Stimulated activated effector memory CD8-positive, alpha-beta T cell treated with anti-CD3 and anti-CD28 coated beads, Interleukin-12 subunit alpha, Interleukin-12 subunit beta, amount 100 ng/mL, for 72 hours (primary cell): ENCODE measurements around the gene PCDH19.

Source experiments
- ATAC-seq: fragments of 150-1000 bp; cut with Tn5 transposase; 2 replicates; pipeline ENCODE4 v1.10.0; 2021
- DNase-seq, 2 donors: peaks; one replicate each; pipeline ENCODE4 v3.0.0; 2021 to 2022; ENCODE audit warnings: low spot score in 2 of 2
- H3K27ac Mint-ChIP-seq: one replicate; pipeline ENCODE4 v1.8.0; 2022; ENCODE audit warnings: mild to moderate bottlenecking, mixed read lengths
- H3K36me3 Mint-ChIP-seq: one replicate; pipeline ENCODE4 v1.8.0; 2022; ENCODE audit warnings: mild to moderate bottlenecking, mixed read lengths
- H3K4me1 Mint-ChIP-seq: one replicate; pipeline ENCODE4 v1.8.0; 2022; ENCODE audit warnings: mixed read lengths
- H3K4me3 Mint-ChIP-seq: one replicate; pipeline ENCODE4 v1.8.0; 2022; ENCODE audit warnings: mild to moderate bottlenecking, mixed read lengths
- H3K9me3 Mint-ChIP-seq: one replicate; pipeline ENCODE4 v1.8.0; 2022; ENCODE audit warnings: mixed read lengths

PCDH19 gene

GRCh38 chrX:100274916-100275315 is 135.2 kb downstream of the PCDH19 start:
- H3K9me3 Mint-ChIP-seq: peaks cover 3% of the 10 kb centered on the region
- H3K4me1 Mint-ChIP-seq: no peaks in the 10 kb centered on the region
- no peak overlapping the region for H3K27ac Mint-ChIP-seq
- H3K36me3 Mint-ChIP-seq: no peaks in the 10 kb centered on the region
- ATAC-seq (no peak), DNase-seq (no peak)
- no peak overlapping the region for H3K4me3 Mint-ChIP-seq

GRCh38 chrX:100265179-100265578 is 144.9 kb downstream of the PCDH19 start:
- DNase-seq (no peak), ATAC-seq (no peak)
- no peak overlapping the region for H3K4me3 Mint-ChIP-seq
- no peaks in the 10 kb centered on the region for H3K36me3 Mint-ChIP-seq
- H3K27ac Mint-ChIP-seq: no peak overlapping the region
- H3K9me3 Mint-ChIP-seq: no peaks in the 10 kb centered on the region
- no peaks in the 10 kb centered on the region for H3K4me1 Mint-ChIP-seq

GRCh38 chrX:100264200-100264599 is 145.9 kb downstream of the PCDH19 start:
- ATAC-seq (no peak), DNase-seq (no peak)
- Mint-ChIP-seq H3K4me1 (no peaks in the 10 kb centered on the region), H3K4me3 (no peak overlapping the region), H3K9me3 (no peaks in the 10 kb centered on the region), H3K27ac (no peak overlapping the region), H3K36me3 (no peaks in the 10 kb centered on the region)

- ATAC-seq (no peak), DNase-seq (no peak)
- H3K4me3 Mint-ChIP-seq: no peak overlapping the region
These were observed 146.4 kb downstream of the PCDH19 start for GRCh38 chrX:100263650-100264049.

GRCh38 chrX:100248885-100249493 is 161.1 kb downstream of the PCDH19 start:
- ATAC-seq (no peak), DNase-seq (no peak)
- Mint-ChIP-seq H3K27ac (no peak overlapping the region), H3K4me3 (no peak overlapping the region), H3K4me1 (no peaks in the 10 kb centered on the region), H3K36me3 (no peaks in the 10 kb centered on the region), H3K9me3 (peaks cover 4% of the 10 kb centered on the region)

More at GRCh38 chrX:100263650-100264049, 146.4 kb downstream of the PCDH19 start:
- no peaks in the 10 kb centered on the region for H3K36me3 Mint-ChIP-seq
- no peak overlapping the region for H3K27ac Mint-ChIP-seq
- H3K4me1 Mint-ChIP-seq: no peaks in the 10 kb centered on the region
- H3K9me3 Mint-ChIP-seq: no peaks in the 10 kb centered on the region

- Mint-ChIP-seq H3K9me3 (peaks cover 4% of the 10 kb centered on the region), H3K27ac (no peak overlapping the region), H3K4me3 (no peak overlapping the region), H3K36me3 (no peaks in the 10 kb centered on the region), H3K4me1 (no peaks in the 10 kb centered on the region)
- DNase-seq (no peak), ATAC-seq (no peak)
These were observed 162.2 kb downstream of the PCDH19 start for GRCh38 chrX:100247826-100248225.

GRCh38 chrX:100244681-100245080 is 165.4 kb downstream of the PCDH19 start:
- ATAC-seq (no peak), DNase-seq (no peak)
- H3K27ac Mint-ChIP-seq: no peak overlapping the region
- H3K4me3 Mint-ChIP-seq: no peak overlapping the region
- no peaks in the 10 kb centered on the region for H3K36me3 Mint-ChIP-seq
- peaks cover 4% of the 10 kb centered on the region for H3K9me3 Mint-ChIP-seq
- H3K4me1 Mint-ChIP-seq: no peaks in the 10 kb centered on the region
